ENCODE results near the gene SOCS6. TPM values are rescaled to one million over a fixed set of nuclear protein-coding genes. Genes with fewer than 3 reads are reported as not detected.

SOCS6 gene
- total RNA-seq, 4 donors from 2014 or later, result 16.3 to 26.5 (median 18.5) TPM

- H3K4me1 ChIP-seq, result peaks cover 63% of the 10 kb centered on the region
- H3K36me3 ChIP-seq, result no peaks in the 10 kb centered on the region
- TF ChIP-seq POLR2A (IDR thresholded peaks at IDR 0.05), result no peak
- no peak for TF ChIP-seq EP300 (IDR thresholded peaks at IDR 0.05)
- no peak for TF ChIP-seq CTCF (IDR thresholded peaks at IDR 0.05)
- TF ChIP-seq POLR2AphosphoS5 (IDR thresholded peaks at IDR 0.05), result no peak
- DNase-seq (ENCODE audit: low spot score in 2 of 2), result no peak
- 92% methylated on average over 5 of the region's 5 CpGs for WGBS
- H3K9me3 ChIP-seq, result no peaks in the 10 kb centered on the region
- no peak overlapping the region for H3K4me3 ChIP-seq
- no peaks in the 10 kb centered on the region for H3K27me3 ChIP-seq
- no peak overlapping the region for H3K27ac ChIP-seq
Observed at GRCh38 chr18:70294471-70295191, 5.8 kb downstream of the SOCS6 start.

DNA sequence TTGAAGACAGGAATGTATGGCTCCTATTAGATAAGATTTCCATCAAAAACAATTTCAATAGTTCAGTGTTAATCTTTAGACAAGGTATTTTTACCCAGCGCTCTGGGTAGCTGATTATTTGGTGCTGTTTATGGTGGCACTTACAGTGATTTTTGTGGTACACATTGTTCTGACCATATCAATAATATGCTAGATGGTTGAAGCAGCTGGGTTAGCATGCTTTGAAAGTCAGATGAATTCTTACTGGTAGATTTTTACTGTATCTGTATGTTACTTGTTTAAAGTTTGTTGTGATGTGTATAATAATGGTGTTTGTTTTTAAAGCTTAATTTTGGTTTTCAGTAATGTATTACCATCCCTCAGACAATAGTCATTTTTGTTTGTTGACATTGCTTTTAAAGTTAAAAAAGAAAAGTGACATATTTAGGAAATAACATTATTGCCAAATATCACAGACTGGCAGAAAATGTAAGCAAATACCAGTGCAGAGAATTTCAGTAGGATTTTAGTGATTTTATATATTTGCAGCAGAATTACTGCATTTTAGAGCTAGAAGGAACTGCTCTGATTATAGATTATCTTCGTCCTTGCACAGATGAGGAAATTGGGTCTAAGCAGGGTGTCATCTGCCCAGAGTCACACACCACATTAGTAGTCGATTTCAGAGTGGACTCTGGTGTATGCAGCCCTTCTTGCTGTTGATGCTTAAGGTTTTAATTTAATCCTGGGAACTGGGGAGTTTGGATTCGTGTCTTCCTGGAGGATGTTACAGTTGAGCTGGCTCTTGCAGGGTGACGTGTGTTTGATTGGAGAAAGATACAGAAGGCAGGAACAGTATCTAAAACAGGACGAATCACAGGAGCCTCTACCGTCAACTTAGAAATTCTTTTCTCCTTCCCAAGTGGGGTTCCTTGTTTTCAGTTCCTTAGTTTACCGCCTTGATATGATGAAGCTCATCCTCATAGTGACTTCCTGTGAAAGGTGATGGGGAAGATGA, 6.6 kb downstream of the SOCS6 start:
- Histone ChIP-seq H3K27ac (no peak overlapping the region), H3K4me1 (peaks cover 56% of the 10 kb centered on the region), H3K4me3 (no peak overlapping the region), H3K27me3 (no peaks in the 10 kb centered on the region), H3K36me3 (no peaks in the 10 kb centered on the region), H3K9me3 (no peaks in the 10 kb centered on the region)
- DNase-seq (ENCODE audit: low spot score in 2 of 2), result no peak
- WGBS, result 61% methylated on average over 8 of the region's 8 CpGs
- TF ChIP-seq CTCF (IDR thresholded peaks at IDR 0.05) (no peak), EP300 (IDR thresholded peaks at IDR 0.05) (no peak), POLR2A (IDR thresholded peaks at IDR 0.05) (no peak), POLR2AphosphoS5 (IDR thresholded peaks at IDR 0.05) (no peak)

DNA sequence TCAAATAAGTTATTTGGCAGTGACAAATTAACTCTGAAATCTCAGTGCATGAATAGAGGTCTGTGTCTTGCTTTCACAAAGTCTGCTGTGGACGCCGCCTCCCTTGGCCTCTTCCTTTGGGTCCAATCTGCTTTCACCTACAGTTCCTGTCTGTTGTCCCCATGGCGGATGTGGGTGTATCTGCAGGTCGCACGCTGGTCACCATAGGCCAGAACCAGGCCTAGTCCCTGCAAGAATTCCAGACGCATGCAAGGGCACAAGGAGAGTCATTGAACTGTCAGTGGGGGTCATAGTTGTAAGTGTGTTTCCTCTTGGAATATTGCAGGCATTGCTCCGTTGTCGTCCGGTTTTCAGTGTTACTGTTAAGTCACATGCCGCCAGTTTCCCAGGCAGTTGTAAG, 7.4 kb downstream of the SOCS6 start:
- no peak for TF ChIP-seq POLR2AphosphoS5 (IDR thresholded peaks at IDR 0.05)
- no peak for TF ChIP-seq CTCF (IDR thresholded peaks at IDR 0.05)
- TF ChIP-seq POLR2A (IDR thresholded peaks at IDR 0.05), result no peak
- no peak for TF ChIP-seq EP300 (IDR thresholded peaks at IDR 0.05)
- DNase-seq (ENCODE audit: low spot score in 2 of 2), result no peak
- Histone ChIP-seq H3K27me3 (no peaks in the 10 kb centered on the region), H3K27ac (no peak overlapping the region), H3K36me3 (no peaks in the 10 kb centered on the region), H3K9me3 (no peaks in the 10 kb centered on the region), H3K4me3 (no peak overlapping the region), H3K4me1 (peaks cover 49% of the 10 kb centered on the region)
- WGBS, result 81% methylated on average over 10 of the region's 10 CpGs

GRCh38 chr18:70296781-70297180, 7.9 kb downstream of the SOCS6 start:
- H3K9me3 ChIP-seq, result no peaks in the 10 kb centered on the region
- no peak overlapping the region for H3K4me3 ChIP-seq
- H3K27me3 ChIP-seq, result no peaks in the 10 kb centered on the region
- no peaks in the 10 kb centered on the region for H3K36me3 ChIP-seq
- H3K4me1 ChIP-seq, result peaks cover 50% of the 10 kb centered on the region
- 90% methylated on average over 2 of the region's 2 CpGs for WGBS
- no peak for DNase-seq (ENCODE audit: low spot score in 2 of 2)
- no peak overlapping the region for H3K27ac ChIP-seq
- no peak for TF ChIP-seq POLR2AphosphoS5 (IDR thresholded peaks at IDR 0.05)
- TF ChIP-seq CTCF (IDR thresholded peaks at IDR 0.05), result no peak
- no peak for TF ChIP-seq EP300 (IDR thresholded peaks at IDR 0.05)
- TF ChIP-seq POLR2A (IDR thresholded peaks at IDR 0.05), result no peak

DNA sequence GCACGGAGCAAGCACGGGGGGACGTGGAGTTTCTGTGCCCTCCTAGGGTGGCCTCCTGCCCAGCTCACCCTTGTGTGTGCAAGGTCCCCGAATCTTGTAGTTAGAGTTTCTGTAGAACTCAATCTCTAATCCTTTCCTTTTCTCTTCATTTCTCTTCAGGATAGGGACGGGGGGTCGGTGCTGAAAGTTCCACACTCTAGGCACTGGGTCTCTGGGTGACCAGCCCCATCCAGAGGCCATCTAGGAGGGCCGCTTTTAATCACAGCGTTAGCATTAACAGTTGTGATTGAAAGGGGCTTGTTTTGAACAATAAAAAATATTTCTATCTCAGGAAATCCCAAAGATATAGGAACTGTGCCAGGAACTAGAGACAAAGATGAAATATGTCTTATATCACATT, 10.5 kb downstream of the SOCS6 start:
- H3K27me3 ChIP-seq, result no peaks in the 10 kb centered on the region
- peaks cover 37% of the 10 kb centered on the region for H3K4me1 ChIP-seq
- no peaks in the 10 kb centered on the region for H3K9me3 ChIP-seq
- no peak for DNase-seq (ENCODE audit: low spot score in 2 of 2)
- H3K27ac ChIP-seq, result no peak overlapping the region
- no peak overlapping the region for H3K4me3 ChIP-seq
- TF ChIP-seq POLR2A (IDR thresholded peaks at IDR 0.05) (no peak), EP300 (IDR thresholded peaks at IDR 0.05) (no peak), CTCF (IDR thresholded peaks at IDR 0.05) (no peak), POLR2AphosphoS5 (IDR thresholded peaks at IDR 0.05) (no peak)
- 72% methylated on average over 8 of the region's 8 CpGs for WGBS
- H3K36me3 ChIP-seq, result no peaks in the 10 kb centered on the region
